CD4-positive, alpha-beta T cell treated with Interleukin-1 beta for 1 hour (primary cell): ENCODE data around the gene QSOX1.
A peak's percentile ranks its signal among the peaks of the same experiment; 100 is the strongest.
"Not testable (repeated sequence)": the region's sequence is repeated elsewhere in the genome, so short reads cannot be mapped to it uniquely, and the experiment has no call there.

Experiments
- DNase-seq, 2 donors: peaks; one replicate each; pipeline ENCODE4 v3.0.0-alpha.2; 2020 to 2022

QSOX1 gene, protein sequence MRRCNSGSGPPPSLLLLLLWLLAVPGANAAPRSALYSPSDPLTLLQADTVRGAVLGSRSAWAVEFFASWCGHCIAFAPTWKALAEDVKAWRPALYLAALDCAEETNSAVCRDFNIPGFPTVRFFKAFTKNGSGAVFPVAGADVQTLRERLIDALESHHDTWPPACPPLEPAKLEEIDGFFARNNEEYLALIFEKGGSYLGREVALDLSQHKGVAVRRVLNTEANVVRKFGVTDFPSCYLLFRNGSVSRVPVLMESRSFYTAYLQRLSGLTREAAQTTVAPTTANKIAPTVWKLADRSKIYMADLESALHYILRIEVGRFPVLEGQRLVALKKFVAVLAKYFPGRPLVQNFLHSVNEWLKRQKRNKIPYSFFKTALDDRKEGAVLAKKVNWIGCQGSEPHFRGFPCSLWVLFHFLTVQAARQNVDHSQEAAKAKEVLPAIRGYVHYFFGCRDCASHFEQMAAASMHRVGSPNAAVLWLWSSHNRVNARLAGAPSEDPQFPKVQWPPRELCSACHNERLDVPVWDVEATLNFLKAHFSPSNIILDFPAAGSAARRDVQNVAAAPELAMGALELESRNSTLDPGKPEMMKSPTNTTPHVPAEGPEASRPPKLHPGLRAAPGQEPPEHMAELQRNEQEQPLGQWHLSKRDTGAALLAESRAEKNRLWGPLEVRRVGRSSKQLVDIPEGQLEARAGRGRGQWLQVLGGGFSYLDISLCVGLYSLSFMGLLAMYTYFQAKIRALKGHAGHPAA

DNA sequence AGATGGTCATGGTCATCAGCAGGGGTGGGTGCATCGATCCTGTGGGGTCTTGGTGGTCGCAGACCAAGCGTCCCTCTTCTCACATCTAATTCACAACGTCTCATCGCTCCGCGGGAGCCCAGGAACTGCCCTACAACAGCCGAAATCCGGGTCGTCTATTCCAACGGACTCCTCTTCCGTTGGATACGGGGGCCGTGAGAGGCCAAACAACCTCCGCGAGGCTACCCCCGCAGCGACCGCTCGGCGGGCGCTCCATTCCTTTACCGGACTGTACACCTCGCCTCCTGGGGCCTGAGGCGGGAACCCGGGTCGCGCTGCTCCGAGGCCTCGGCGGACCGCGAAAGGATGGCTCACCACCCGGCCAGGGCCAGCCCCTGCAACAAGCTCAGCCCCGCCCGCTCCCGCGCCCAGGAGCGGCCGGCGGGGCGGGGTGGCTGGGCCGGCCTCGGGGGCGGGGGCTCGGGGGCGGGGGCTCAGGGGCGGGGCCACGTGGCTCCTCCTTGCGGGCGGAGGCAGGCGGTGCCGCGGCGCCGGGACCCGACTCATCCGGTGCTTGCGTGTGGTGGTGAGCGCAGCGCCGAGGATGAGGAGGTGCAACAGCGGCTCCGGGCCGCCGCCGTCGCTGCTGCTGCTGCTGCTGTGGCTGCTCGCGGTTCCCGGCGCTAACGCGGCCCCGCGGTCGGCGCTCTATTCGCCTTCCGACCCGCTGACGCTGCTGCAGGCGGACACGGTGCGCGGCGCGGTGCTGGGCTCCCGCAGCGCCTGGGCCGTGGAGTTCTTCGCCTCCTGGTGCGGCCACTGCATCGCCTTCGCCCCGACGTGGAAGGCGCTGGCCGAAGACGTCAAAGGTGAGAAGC, at the start of gene QSOX1:
Gene QSOX1 (plus strand): TSS at position 545 of the 857 bp plus-strand sequence. CDS start 39 bp downstream, at position 584.
- peak; percentile 91 to 92 for DNase-seq

GRCh38 chr1:180112091-180112490, 42.6 kb upstream of the QSOX1 start:
- DNase-seq, result no peak

- DNase-seq, result no peak
These were observed 41.6 kb upstream of the QSOX1 start for GRCh38 chr1:180112984-180113647.

DNA sequence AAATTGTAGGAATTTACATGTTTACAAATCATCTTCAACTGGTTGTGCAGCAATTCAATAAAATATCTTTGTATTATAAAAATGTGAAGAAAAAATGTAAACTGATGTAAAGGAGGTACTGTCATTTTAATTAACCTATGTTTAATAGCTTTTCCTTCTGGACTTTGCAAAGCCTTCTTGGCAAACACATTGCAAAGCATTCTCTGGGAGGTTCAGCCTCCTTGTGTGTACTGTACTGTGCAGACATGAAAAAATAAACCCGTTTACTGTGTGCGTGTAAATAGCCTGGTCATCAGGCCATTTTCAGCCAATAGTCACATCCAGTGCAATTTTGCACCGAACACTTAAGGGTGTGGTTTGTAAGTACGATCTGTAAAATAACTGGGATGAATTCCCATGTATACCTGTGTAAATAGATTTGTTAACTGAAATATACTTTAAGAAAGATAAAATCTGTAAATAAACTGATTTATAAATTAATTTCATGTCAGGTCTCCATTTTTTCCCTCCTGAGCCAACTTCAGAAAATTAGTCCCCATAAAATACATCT, 40.2 kb upstream of the QSOX1 start:
- DNase-seq, result no peak

- DNase-seq, result no peak
These were observed 37.5 kb upstream of the QSOX1 start for GRCh38 chr1:180116964-180117763.

- DNase-seq, result no peak
These were observed 36.9 kb upstream of the QSOX1 start for GRCh38 chr1:180117764-180118116.

DNA sequence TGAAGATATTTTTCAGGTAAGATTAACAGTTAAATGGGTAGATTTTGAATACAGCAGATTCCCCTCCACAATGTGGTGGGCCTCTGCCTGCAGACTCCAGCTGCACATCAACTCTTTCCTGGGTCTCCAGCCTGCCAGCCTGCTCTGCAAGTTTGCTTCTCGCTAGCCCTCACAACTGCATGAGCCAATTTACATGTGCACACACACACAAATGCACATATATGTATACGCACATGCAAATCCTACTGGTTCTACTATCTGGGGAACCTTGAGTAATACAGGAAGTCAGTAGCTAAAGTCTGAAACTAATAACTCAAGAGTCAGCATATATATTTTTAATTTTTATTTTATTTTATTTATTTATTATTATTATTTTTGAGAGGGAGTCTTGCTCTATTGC, 34.8 kb upstream of the QSOX1 start:
- DNase-seq, result no peak

GRCh38 chr1:180123463-180123936, 31.2 kb upstream of the QSOX1 start:
- no peak for DNase-seq

DNA sequence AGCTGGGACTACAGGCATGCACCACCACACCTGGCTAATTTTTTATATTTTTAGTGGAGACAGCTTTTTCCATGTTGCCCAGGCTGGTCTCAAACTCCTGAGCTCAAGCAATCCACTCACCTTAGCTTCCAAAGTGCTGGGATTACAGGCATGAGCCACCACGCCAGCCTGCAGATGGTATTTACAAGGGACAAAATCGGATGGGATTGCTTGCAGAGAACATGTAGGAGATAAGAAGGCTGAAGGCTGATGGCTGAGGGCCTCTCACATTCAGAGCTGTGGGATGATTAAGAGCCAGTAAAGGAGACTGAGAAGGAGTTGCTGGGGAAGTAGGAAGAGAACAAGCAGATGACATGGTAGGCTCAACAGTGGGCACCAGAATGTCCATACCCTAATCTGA, 24.0 kb upstream of the QSOX1 start:
- DNase-seq, result no peak

- DNase-seq, result peak; percentile 2 to 79
These were observed 23.2 kb upstream of the QSOX1 start for GRCh38 chr1:180131510-180131909.

- no peak for DNase-seq
These were observed 21.5 kb upstream of the QSOX1 start for GRCh38 chr1:180133193-180133592.

- DNase-seq, result not testable (repeated sequence)
These were observed 21.0 kb upstream of the QSOX1 start for GRCh38 chr1:180133688-180134087.

DNA sequence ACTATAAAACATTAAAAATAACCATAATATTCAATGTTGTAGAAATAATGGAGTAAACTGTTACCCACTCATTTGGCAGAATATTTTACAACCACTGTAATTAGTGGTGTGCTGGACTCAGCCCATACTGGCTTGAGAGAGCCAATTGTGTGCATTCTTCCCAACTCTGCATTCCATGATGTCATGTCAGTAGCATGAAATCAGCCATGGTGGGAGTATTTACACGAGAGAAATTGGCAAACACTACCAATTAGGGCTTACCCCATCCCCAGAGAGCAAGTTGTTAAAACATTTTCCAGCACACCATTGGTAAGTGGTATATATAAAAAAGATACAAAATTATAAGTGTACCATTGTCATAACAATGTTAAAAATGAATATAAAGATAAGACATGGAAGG, 19.1 kb upstream of the QSOX1 start:
- no peak for DNase-seq

DNA sequence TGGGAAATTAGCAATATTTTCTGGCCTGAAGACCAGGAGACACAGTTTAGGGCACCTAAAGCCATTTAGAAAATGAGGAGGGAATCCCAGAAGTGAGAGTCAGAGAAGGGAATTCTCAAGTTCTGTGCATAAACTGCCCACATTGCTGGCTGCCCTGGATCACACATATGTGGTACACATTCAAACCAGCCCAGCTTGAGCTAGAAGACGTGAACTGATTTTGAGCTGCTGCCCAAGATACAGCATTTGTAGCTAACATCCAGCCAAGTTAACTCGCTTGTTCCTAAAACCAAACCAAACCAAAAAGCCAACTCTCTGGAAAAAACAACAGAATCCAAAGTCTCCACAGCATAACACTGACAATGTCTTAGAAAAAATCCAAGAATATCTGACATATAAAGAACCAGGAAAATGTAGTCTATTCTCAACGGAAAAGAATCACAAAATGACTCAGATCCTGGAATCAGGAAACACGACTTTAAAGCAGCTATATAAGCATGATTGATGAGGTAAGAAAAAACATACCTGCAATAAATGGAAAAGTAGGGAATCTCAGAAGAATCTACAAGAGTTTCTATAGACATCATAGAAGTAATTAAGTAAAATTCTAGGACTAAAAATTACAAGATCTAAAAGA, 18.2 kb upstream of the QSOX1 start:
- no peak for DNase-seq

DNA sequence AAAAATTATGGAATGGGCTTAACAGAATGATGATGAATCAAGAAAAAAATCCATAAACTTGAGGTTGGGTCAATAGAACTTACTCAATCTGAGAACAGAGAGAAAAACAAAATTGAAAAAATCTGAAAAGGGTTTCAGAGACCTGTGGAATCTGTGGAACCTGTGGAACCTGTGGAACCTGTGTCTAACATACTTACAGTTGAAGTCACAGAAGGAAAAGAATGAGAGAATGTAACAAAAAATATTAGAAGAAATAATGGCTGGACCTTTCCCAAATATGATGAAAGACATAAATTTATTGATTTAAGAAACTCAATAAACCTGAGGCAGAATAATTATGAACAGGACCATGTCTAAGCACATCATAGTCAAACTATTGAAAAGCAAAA, 17.7 kb upstream of the QSOX1 start:
- DNase-seq, result no peak

DNA sequence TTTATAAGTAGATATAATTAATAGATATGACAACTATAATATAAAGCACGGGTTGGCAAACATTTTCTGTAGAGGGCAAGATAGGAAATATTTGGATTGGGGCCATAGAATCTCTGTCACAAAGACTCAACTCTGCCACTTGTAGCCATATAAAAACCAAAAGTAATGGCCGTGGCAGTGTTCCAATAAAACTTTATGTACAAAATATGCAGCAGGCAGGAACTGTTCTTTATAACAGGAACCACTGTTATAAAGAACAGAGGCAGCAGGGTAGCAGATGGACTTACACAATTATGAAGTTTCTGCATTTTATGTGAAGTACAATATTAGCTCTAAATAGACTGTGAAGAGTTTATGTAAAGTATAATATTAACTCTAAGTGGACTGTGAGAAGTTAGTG, 16.9 kb upstream of the QSOX1 start:
- no peak for DNase-seq

DNA sequence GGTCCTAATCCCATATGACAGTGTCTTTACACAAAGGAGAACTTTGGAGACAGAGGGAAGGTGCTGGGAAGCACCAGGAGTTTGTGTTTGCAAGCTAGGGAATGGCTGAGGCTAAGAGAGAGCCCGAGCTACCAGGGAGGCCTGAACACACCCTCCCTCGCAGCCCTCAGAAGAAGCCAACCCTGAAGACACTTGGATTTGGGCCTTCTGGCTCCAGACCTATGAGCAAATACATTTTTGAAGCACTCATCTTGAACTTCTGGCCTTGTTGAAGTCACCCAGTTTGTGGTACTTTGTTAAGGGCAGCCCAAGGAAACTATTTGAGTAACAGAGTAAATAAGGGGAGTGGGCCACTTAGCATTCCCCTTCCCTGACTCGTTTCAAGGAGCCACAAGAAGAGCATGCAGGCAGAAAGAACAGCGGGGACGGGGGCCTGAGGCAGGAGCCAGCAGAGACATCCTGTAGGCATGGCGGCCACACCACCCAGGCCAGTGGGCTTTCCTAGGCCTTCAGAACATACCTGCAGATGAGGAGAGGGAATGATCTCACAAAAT, 13.2 kb upstream of the QSOX1 start:
- no peak for DNase-seq

DNA sequence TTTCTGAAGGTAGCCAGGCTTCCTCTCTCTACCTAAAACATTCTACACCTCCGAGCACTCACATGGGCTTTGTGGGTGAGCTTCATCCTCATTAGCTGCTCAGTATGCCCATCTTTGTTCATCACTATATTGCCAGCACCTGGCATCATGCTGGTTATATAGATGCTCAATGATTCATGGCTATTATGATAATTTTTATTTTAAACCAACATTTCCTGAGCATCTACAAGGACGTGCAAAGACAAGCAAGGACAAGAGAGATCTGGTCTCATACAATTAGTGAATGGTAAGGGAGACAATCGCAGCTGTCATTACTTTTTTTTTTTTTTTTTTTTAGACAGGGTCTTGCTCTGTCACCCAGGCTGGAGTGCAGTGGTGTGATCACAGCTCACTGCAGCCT, 11.3 kb upstream of the QSOX1 start:
- no peak for DNase-seq

- DNase-seq, result no peak
These were observed 9.9 kb upstream of the QSOX1 start for GRCh38 chr1:180144659-180145357.

DNA sequence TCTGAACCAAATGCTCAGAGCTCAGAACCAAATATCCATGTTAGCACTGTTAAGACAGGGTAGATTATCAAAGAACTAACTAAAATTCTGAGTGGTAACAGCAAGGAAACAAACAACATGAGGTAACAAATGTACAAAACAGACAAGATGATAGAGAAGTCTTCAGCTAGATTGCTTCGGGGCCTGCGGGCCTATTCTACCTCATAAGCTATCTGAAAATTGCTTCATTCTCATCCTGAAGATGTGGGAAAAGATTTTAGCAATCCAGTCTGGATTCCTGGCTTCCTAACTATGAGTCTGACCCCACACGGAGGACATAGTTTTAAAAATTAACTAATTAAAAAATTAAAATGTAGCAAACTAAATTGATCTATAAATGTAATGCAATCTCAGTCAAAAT, 9.2 kb upstream of the QSOX1 start:
- no peak for DNase-seq
